K562 (cell line): ENCODE measurements around the gene TMC4. TPM values are rescaled to one million over a fixed set of nuclear protein-coding genes. Genes with fewer than 3 reads are reported as not detected.

ENCODE experiments used
- CEBPG ChIP-seq, 3 experiments: fragments of 200-800 bp in 1 of 3; sonication (Bioruptor generic) in 1 of 3; sonication (generic) in 1 of 3; formaldehyde crosslinking in 1 of 3; IDR thresholded peaks in 2 of 3; conservative IDR thresholded peaks in 1 of 3; 2 replicates each; pipeline versions ENCODE4 v1.6.1 to v1.8.0; 2016 to 2022; ENCODE audit warnings: missing compliant biosample characterization in 2 of 3, missing genetic modification characterization in 2 of 3, mild to moderate bottlenecking in 1 of 3, missing genetic modification reagents in 1 of 3
- SNRNP70 ChIP-seq: fragments of 200-400 bp; formaldehyde crosslinking; optimal IDR thresholded peaks from 2 replicates; pipeline ENCODE3; 2017; ENCODE audit warnings: low read depth, low read length
- SRF ChIP-seq, 2 experiments: fragments of 250-450, 450-650 bp in 1 of 2; sonication (Bioruptor Pico) in 1 of 2; sonication (generic) in 1 of 2; formaldehyde crosslinking; IDR thresholded peaks; 2 replicates each; pipeline versions ENCODE4 v1.5.0 to v1.5.1; 2020 to 2022; ENCODE audit warnings: mild to moderate bottlenecking in 1 of 2, missing genetic modification reagents in 1 of 2
- polyA plus RNA-seq, 8 experiments: library from polyadenylated mRNA; depleted of rRNA in 4 of 8; stranded (reverse) in 5 of 8; unstranded in 3 of 8; fragments of >200 nt; fragmentation: Nextera tagmentation in 2 of 8; fragmentation: Illumina TruSeq in 1 of 8; extraction: Ambion mirVana in 2 of 8; extraction: Trizol in 1 of 8; gene quantifications; 2 replicates each; pipeline versions ENCODE4 v1.2.1 to v1.2.3, GENCODE V29; 2011 to 2014; ENCODE audit warnings: inconsistent platforms in 1 of 8, missing spikeins in 1 of 8
- total RNA-seq, 7 experiments: library from RNA; depleted of rRNA in 6 of 7; stranded (reverse); fragments of >200 nt in 6 of 7; fragmentation: Illumina TruSeq in 2 of 7; extraction: Trizol in 2 of 7; gene quantifications; 2 replicates each; pipeline versions ENCODE4 v1.2.1 to v1.2.3, GENCODE V29; 2011 to 2021; ENCODE audit warnings: low replicate concordance in 1 of 7
- TF ChIP-seq, protein P1 (sequence below), 2 experiments: fragments of 450-650 bp; formaldehyde crosslinking in 1 of 2; IDR thresholded peaks; 2 replicates each; pipeline versions ENCODE4 v1.4.0 to v1.6.1; 2014 to 2020; ENCODE audit warnings: mild to moderate bottlenecking in 2 of 2, borderline replicate concordance in 1 of 2, low read depth in 1 of 2
- TF ChIP-seq, protein P2 (sequence below): fragments of 250-450 bp; sonication (Bioruptor Pico); IDR thresholded peaks from 2 replicates; pipeline ENCODE4 v1.4.0; 2020

TMC4 gene
- total and polyA plus RNA-seq, 9 of the 15 experiments (the other 6 are each of a cell fraction or from before 2014, with no cell fraction given), result 0.12 to 0.79 (median 0.36) TPM; not detected in 2

DNA sequence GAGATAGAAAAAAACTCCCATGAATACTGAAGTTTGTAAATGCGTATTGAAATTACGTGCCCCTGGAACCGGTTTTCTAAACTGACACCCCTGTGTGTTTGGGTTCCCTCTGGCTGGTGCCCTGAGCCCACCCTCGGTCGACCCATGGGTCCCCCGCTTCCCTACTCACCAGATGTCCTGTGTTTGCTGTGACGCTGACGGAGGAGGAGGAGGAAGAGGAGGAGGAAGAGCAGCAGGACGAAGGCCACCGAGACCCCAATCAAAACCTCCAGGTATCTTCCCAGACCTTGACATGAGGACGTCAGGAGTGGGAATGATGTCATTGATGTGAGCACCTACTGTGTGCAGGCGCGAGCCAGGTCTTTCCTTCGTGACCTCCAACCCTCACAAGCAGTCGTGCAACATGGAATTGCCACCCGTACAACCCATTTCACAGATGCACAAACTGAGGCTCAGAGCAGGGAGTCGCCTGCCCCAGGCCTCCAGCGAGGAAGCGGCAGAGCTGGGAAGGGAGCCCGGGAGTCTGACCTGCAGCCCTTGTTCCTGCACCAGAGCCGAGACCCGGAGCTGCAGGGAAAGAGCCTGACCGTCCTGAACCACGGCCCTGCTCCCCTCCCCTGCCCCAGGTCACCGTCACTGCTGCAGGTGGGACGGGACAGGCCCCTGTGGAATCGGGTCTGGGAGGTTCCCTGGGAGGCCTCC is 46.2 kb upstream of the TMC4 start (continued):
- TF ChIP-seq, protein P1, sequence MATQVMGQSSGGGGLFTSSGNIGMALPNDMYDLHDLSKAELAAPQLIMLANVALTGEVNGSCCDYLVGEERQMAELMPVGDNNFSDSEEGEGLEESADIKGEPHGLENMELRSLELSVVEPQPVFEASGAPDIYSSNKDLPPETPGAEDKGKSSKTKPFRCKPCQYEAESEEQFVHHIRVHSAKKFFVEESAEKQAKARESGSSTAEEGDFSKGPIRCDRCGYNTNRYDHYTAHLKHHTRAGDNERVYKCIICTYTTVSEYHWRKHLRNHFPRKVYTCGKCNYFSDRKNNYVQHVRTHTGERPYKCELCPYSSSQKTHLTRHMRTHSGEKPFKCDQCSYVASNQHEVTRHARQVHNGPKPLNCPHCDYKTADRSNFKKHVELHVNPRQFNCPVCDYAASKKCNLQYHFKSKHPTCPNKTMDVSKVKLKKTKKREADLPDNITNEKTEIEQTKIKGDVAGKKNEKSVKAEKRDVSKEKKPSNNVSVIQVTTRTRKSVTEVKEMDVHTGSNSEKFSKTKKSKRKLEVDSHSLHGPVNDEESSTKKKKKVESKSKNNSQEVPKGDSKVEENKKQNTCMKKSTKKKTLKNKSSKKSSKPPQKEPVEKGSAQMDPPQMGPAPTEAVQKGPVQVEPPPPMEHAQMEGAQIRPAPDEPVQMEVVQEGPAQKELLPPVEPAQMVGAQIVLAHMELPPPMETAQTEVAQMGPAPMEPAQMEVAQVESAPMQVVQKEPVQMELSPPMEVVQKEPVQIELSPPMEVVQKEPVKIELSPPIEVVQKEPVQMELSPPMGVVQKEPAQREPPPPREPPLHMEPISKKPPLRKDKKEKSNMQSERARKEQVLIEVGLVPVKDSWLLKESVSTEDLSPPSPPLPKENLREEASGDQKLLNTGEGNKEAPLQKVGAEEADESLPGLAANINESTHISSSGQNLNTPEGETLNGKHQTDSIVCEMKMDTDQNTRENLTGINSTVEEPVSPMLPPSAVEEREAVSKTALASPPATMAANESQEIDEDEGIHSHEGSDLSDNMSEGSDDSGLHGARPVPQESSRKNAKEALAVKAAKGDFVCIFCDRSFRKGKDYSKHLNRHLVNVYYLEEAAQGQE (IDR thresholded peaks at IDR 0.05; ENCODE audit: borderline replicate concordance), result no peak
- TF ChIP-seq, protein P1 (CRISPR knock-in tag; IDR thresholded peaks at IDR 0.05; ENCODE audit: low read depth), result no peak
- no peak for TF ChIP-seq SRF (CRISPR knock-in tag; IDR thresholded peaks at IDR 0.05)
- no peak for TF ChIP-seq CEBPG (CRISPR knock-in tag; IDR thresholded peaks at IDR 0.05)
- no peak for TF ChIP-seq CEBPG (tag; conservative IDR thresholded peaks at IDR 0.05 in 1 of 2, IDR thresholded peaks at IDR 0.05 in 1 of 2)
- TF ChIP-seq, protein P2, sequence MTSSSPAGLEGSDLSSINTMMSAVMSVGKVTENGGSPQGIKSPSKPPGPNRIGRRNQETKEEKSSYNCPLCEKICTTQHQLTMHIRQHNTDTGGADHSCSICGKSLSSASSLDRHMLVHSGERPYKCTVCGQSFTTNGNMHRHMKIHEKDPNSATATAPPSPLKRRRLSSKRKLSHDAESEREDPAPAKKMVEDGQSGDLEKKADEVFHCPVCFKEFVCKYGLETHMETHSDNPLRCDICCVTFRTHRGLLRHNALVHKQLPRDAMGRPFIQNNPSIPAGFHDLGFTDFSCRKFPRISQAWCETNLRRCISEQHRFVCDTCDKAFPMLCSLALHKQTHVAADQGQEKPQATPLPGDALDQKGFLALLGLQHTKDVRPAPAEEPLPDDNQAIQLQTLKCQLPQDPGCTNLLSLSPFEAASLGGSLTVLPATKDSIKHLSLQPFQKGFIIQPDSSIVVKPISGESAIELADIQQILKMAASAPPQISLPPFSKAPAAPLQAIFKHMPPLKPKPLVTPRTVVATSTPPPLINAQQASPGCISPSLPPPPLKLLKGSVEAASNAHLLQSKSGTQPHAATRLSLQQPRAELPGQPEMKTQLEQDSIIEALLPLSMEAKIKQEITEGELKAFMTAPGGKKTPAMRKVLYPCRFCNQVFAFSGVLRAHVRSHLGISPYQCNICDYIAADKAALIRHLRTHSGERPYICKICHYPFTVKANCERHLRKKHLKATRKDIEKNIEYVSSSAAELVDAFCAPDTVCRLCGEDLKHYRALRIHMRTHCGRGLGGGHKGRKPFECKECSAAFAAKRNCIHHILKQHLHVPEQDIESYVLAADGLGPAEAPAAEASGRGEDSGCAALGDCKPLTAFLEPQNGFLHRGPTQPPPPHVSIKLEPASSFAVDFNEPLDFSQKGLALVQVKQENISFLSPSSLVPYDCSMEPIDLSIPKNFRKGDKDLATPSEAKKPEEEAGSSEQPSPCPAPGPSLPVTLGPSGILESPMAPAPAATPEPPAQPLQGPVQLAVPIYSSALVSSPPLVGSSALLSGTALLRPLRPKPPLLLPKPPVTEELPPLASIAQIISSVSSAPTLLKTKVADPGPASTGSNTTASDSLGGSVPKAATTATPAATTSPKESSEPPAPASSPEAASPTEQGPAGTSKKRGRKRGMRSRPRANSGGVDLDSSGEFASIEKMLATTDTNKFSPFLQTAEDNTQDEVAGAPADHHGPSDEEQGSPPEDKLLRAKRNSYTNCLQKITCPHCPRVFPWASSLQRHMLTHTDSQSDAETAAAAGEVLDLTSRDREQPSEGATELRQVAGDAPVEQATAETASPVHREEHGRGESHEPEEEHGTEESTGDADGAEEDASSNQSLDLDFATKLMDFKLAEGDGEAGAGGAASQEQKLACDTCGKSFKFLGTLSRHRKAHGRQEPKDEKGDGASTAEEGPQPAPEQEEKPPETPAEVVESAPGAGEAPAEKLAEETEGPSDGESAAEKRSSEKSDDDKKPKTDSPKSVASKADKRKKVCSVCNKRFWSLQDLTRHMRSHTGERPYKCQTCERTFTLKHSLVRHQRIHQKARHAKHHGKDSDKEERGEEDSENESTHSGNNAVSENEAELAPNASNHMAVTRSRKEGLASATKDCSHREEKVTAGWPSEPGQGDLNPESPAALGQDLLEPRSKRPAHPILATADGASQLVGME (CRISPR knock-in tag), result no peak
- no peak for TF ChIP-seq SNRNP70
